Measurements from ENCODE around the gene TSC22D2.

DNA sequence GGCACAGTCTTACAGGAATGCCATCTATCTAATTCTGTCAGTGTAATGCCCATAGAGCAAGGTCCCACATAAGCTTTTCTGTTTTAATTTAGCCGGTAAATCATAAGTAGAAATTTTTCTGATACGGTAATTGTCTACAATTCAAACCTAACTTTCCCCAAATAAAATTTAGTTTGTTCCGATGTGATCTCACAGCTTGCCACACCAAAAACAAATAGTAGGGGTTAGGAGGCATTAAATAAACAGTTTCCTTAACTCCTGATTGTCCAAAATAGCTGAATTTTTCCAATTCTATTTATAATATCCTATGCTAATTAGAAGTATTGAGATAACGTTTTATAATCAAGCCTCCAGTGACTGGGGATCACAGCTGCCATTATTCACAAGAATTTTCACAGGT lies 53.3 kb downstream of the TSC22D2 start:
- TF ChIP-seq, protein P1, sequence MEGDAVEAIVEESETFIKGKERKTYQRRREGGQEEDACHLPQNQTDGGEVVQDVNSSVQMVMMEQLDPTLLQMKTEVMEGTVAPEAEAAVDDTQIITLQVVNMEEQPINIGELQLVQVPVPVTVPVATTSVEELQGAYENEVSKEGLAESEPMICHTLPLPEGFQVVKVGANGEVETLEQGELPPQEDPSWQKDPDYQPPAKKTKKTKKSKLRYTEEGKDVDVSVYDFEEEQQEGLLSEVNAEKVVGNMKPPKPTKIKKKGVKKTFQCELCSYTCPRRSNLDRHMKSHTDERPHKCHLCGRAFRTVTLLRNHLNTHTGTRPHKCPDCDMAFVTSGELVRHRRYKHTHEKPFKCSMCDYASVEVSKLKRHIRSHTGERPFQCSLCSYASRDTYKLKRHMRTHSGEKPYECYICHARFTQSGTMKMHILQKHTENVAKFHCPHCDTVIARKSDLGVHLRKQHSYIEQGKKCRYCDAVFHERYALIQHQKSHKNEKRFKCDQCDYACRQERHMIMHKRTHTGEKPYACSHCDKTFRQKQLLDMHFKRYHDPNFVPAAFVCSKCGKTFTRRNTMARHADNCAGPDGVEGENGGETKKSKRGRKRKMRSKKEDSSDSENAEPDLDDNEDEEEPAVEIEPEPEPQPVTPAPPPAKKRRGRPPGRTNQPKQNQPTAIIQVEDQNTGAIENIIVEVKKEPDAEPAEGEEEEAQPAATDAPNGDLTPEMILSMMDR (IDR thresholded peaks at IDR 0.05) = no peak
- TF ChIP-seq POLR2A (IDR thresholded peaks at IDR 0.05) = no peak

All from breast epithelium (tissue), 3 donors.